Cardiac fibroblast (primary cell): ENCODE results near the gene PTPRR.
A peak's percentile ranks its signal among the peaks of the same experiment; 100 is the strongest.

ENCODE experiments used
- DNase-seq, 2 donors: peaks; one replicate each; pipeline versions ENCODE4 v3.0.0 to v3.0.0-alpha.2; 2010; ENCODE audit warnings: low read depth in 2 of 2
- H3K4me3 ChIP-seq, 2 donors: replicated peaks in 1 of 2; 1 replicate in 1 of 2; 2 replicates in 1 of 2; pipeline ENCODE4 v1.5.1; 2011; ENCODE audit warnings: low read depth in 2 of 2, low read length in 2 of 2, mild to moderate bottlenecking in 2 of 2, moderate library complexity in 1 of 2
- TF ChIP-seq, protein P1 (sequence below): IDR thresholded peaks from one replicate; pipeline ENCODE4 v1.5.1; 2011; ENCODE audit warnings: low read depth, mild to moderate bottlenecking, low read length, inconsistent platforms

The PTPRR gene

DNA sequence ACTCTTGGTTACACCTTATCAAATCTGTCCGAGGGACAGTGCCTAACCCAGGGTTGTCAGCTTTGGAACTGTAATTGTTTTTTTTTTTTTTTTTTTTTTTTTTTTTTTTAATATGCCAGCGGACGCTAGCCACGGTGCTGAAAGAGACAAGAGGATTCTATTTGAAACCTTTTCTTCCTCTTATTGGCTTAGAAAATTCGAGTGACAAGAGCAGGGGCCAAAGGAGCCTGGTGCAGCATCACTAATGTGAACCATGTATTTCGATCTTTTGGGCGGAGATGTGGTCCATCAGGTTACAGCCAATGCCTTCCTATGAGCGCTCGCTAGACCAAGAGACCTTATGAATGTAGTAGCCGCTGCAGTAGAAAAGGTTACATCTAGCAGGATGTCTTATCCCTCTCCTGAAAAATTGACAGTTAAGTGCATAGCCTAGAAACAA is 922 bp downstream of the PTPRR start:
- DNase-seq: peak; percentile 29
- no peak overlapping the region for H3K4me3 ChIP-seq
- TF ChIP-seq, protein P1, sequence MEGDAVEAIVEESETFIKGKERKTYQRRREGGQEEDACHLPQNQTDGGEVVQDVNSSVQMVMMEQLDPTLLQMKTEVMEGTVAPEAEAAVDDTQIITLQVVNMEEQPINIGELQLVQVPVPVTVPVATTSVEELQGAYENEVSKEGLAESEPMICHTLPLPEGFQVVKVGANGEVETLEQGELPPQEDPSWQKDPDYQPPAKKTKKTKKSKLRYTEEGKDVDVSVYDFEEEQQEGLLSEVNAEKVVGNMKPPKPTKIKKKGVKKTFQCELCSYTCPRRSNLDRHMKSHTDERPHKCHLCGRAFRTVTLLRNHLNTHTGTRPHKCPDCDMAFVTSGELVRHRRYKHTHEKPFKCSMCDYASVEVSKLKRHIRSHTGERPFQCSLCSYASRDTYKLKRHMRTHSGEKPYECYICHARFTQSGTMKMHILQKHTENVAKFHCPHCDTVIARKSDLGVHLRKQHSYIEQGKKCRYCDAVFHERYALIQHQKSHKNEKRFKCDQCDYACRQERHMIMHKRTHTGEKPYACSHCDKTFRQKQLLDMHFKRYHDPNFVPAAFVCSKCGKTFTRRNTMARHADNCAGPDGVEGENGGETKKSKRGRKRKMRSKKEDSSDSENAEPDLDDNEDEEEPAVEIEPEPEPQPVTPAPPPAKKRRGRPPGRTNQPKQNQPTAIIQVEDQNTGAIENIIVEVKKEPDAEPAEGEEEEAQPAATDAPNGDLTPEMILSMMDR: no peak

DNA sequence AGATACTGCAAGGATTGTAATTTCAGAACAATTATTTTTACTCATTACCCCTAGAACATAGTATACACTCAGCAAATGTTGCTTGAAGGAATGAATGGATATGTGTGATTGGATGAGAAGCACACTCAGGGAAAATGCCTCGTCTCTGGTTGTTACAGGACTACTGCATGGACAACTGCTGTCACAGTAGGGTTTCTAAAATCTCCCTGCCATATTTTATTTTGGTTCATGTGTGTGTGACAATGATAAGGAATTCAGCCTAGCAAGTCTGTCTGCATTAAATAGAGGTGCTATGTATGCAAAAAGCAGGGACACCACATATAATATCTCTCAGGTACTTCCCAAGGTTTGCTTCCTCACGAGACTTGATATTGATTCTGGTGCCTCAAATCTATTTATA is 1.4 kb downstream of the PTPRR start:
- DNase-seq: no peak
- TF ChIP-seq, protein P1: no peak
- H3K4me3 ChIP-seq: no peak overlapping the region

DNA sequence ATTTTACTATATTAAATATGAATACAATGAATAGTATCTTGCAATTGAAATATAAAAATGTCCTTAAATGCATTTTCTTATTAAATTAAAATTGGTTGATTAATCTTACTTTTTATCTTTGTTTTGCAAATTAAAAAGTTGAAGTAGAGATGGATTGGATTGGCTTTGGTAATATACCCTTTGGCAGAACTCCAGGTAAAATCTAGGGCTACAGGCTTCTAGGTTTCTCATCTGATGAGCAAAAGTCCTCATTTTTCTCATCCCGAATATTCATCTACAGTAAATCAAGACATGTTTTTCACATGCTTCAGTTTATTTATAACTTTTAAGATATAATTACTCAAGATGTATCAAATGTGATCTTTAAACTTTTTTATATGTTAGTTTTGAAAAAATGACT is 2.2 kb downstream of the PTPRR start:
- no peak overlapping the region for H3K4me3 ChIP-seq
- TF ChIP-seq, protein P1: no peak
- DNase-seq: no peak

DNA sequence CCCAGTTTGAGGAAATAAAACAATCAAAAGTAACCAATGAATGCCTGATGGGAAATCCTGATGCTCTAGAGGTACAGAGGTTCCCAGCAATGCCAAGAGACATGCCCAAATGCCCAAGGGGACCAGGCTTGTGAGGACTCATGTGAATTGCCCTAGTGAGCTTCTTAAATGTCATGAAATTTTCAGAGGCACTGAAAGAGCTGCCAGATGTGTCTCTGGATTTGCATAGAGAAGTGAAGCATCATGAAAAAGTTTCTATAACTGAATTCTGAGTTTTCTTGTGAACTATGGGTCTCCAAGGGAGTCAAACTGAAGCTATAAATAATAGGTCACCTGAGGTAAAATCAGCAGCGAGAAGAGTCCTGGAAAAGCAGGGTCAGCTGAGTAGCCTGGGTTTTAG is 9.9 kb downstream of the PTPRR start:
- TF ChIP-seq, protein P1: no peak

DNA sequence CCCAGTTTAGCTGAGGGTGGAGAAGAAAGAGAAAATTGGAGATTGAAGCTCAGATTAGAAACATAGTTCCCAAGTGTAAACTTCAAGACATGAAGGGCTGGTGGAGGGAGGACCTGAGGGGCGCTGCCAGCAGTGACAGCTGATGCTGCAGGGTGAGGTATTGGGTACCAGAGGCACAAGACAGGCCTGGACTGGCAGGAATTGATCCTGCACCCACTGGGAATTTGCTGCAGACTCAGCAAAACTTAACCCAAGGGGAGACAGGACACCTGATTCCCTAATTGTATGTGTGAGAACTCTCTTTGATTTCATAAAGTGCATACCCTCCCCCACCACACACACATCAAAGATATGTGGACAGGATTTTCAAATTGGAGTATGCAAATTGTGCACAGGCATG is 11.6 kb downstream of the PTPRR start:
- TF ChIP-seq, protein P1: no peak
- DNase-seq: no peak
- no peak overlapping the region for H3K4me3 ChIP-seq

More for the DNA sequence above, 9.9 kb downstream of the PTPRR start:
- H3K4me3 ChIP-seq: no peak overlapping the region
- DNase-seq: no peak

DNA sequence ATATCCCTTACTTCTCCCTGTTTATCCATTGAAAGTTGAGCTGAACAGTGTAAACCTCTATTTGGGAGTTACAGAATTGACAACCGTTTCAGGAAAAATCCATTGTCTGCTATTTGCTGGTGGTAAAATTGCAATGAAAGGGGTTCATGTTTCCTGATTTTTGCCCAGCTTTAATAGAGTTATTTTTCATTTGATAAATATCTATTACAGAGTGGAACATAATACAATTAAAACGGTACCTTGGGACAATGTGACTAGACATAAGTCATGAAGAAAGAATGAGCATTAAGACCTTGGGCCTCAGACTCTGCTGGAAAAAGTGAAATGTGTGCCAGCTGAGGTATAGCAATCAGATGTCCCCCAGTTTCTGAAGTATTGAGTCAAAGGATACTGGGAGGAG is 13.1 kb downstream of the PTPRR start:
- DNase-seq: peak in 1 of 2 donors; percentile 2
- H3K4me3 ChIP-seq: no peak overlapping the region
- TF ChIP-seq, protein P1: no peak

DNA sequence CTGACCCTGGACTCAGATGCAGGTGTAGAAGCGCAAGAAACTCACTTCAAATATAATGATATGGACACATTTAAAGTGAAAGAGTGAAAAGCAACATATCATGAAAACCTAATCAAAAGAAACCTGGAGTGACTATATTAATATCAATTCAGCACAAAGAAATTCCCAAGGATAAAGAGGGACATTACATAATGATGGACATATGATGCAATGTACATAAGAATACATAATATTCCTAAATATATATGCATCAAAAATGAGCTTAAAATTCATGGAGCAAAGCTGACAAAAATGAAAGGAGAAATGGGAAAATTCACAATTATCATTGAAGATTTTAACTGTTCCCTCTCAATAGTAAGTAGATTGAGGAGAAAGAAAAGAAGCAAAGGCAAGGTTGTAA is 24.6 kb downstream of the PTPRR start:
- DNase-seq: no peak
- no peak overlapping the region for H3K4me3 ChIP-seq
- TF ChIP-seq, protein P1: no peak
